K562 (cell line): ENCODE results near the gene B3GALT4. TPM values are rescaled to one million over a fixed set of nuclear protein-coding genes. Genes with fewer than 3 reads are reported as not detected.

Experiments used
- CTCFL ChIP-seq: IDR thresholded peaks from 2 replicates; pipeline ENCODE4 v1.6.1; 2011; ENCODE audit warnings: borderline replicate concordance, low read depth, mild to moderate bottlenecking, moderate library complexity, low read length; ENCODE audit not compliant: insufficient read depth, poor library complexity, severe bottlenecking
- GTF2F1 ChIP-seq: IDR thresholded peaks from 2 replicates; pipeline ENCODE4 v1.6.1; 2011; ENCODE audit warnings: low read depth, low read length, improper control_type of control experiment
- HINFP ChIP-seq: fragments of 450-650 bp; conservative IDR thresholded peaks from 2 replicates; pipeline ENCODE4 v1.6.1; 2016; ENCODE audit warnings: missing genetic modification characterization, low read depth, mild to moderate bottlenecking, control low read depth, missing compliant biosample characterization
- HMGXB4 ChIP-seq: sonication (generic); formaldehyde crosslinking; IDR thresholded peaks from 2 replicates; pipeline ENCODE4 v1.8.1; 2023; ENCODE audit warnings: mild to moderate bottlenecking, missing genetic modification reagents
- MCM5 ChIP-seq: fragments of 450-650 bp; IDR thresholded peaks from 2 replicates; pipeline ENCODE4 v1.6.1; 2016; ENCODE audit warnings: low read depth
- SMARCA4 ChIP-seq: fragments of 450-650 bp; IDR thresholded peaks from 2 replicates; pipeline ENCODE4 v1.6.1; 2016
- SPI1 ChIP-seq: IDR thresholded peaks from 2 replicates; pipeline ENCODE4 v1.6.1; 2011; ENCODE audit warnings: low read depth, low read length, control low read depth, borderline replicate concordance
- SRF ChIP-seq, 2 experiments: fragments of 250-450, 450-650 bp in 1 of 2; sonication (Bioruptor Pico) in 1 of 2; sonication (generic) in 1 of 2; formaldehyde crosslinking; IDR thresholded peaks; 2 replicates each; pipeline versions ENCODE4 v1.5.0 to v1.5.1; 2020 to 2022; ENCODE audit warnings: mild to moderate bottlenecking in 1 of 2, missing genetic modification reagents in 1 of 2
- ZBTB11 ChIP-seq, 3 experiments: fragments of 200-800 bp in 1 of 3; fragments of 250-450 bp in 1 of 3; fragments of 450-650 bp in 1 of 3; sonication (Bioruptor Pico) in 1 of 3; sonication (Bioruptor generic) in 1 of 3; formaldehyde crosslinking in 1 of 3; IDR thresholded peaks; 2 replicates each; pipeline versions ENCODE4 v1.6.1 to v1.8.0; 2016 to 2022; ENCODE audit warnings: mild to moderate bottlenecking in 2 of 3, missing genetic modification characterization in 2 of 3, missing compliant biosample characterization in 1 of 3, moderate library complexity in 1 of 3
- ZBTB5 ChIP-seq: fragments of 450-650 bp; IDR thresholded peaks from 2 replicates; pipeline ENCODE4 v1.6.1; 2017; ENCODE audit warnings: antibody characterized with exemption
- ZC3H11A ChIP-seq: IDR thresholded peaks from 2 replicates; pipeline ENCODE4 v1.6.1; 2012; ENCODE audit warnings: low read depth, low read length, improper control_type of control experiment
- ZNF699 ChIP-seq: fragments of 250-450 bp; sonication (Bioruptor Pico); IDR thresholded peaks from 2 replicates; pipeline ENCODE4 v1.8.0; 2021; ENCODE audit warnings: mild to moderate bottlenecking, moderate library complexity; ENCODE audit not compliant: insufficient replicate concordance
- ZNF717 ChIP-seq: fragments of 250-450 bp; sonication (Bioruptor Pico); IDR thresholded peaks from 2 replicates; pipeline ENCODE4 v1.5.0; 2021
- polyA plus RNA-seq, 8 experiments: library from polyadenylated mRNA; depleted of rRNA in 4 of 8; stranded (reverse) in 5 of 8; unstranded in 3 of 8; fragments of >200 nt; fragmentation: Nextera tagmentation in 2 of 8; fragmentation: Illumina TruSeq in 1 of 8; extraction: Ambion mirVana in 2 of 8; extraction: Trizol in 1 of 8; gene quantifications; 2 replicates each; pipeline versions ENCODE4 v1.2.1 to v1.2.3, GENCODE V29; 2011 to 2014; ENCODE audit warnings: inconsistent platforms in 1 of 8, missing spikeins in 1 of 8
- total RNA-seq, 7 experiments: library from RNA; depleted of rRNA in 6 of 7; stranded (reverse); fragments of >200 nt in 6 of 7; fragmentation: Illumina TruSeq in 2 of 7; extraction: Trizol in 2 of 7; gene quantifications; 2 replicates each; pipeline versions ENCODE4 v1.2.1 to v1.2.3, GENCODE V29; 2011 to 2021; ENCODE audit warnings: low replicate concordance in 1 of 7

B3GALT4 gene
- total and polyA plus RNA-seq, 9 of the 15 experiments (the other 6 are each of a cell fraction or from before 2014, with no cell fraction given) = 0.11 to 1.3 (median 0.53) TPM; not detected in 1

- TF ChIP-seq ZBTB11 (CRISPR knock-in tag; IDR thresholded peaks at IDR 0.05) (0 out of 6 replicates have a peak, but pooled peaks of 1 of the 3 experiments have one; percentile 35), SMARCA4 (peak; percentile 76), SRF (CRISPR knock-in tag; IDR thresholded peaks at IDR 0.05) (no peak; a peak in 1 of 4 replicates), SPI1 (no peak), ZC3H11A (no peak), ZNF699 (CRISPR knock-in tag) (no peak), HMGXB4 (no peak), MCM5 (no peak), ZBTB5 (peak; percentile 54; the same call in 1 of the 2 replicates), HINFP (no peak), GTF2F1 (no peak), CTCFL (no peak), ZNF717 (CRISPR knock-in tag) (no peak)
Observed at GRCh38 chr6:33317669-33318425, 40.9 kb downstream of the B3GALT4 start, which contains the start of gene ZBTB22 (continued).
